ENCODE measurements around the gene NFASC. TPM values are rescaled to one million over a fixed set of nuclear protein-coding genes. Genes with fewer than 3 reads are reported as not detected.

NFASC gene
- total RNA-seq, 2 donors from 2014 or later, result 0.21 to 0.65 TPM

DNA sequence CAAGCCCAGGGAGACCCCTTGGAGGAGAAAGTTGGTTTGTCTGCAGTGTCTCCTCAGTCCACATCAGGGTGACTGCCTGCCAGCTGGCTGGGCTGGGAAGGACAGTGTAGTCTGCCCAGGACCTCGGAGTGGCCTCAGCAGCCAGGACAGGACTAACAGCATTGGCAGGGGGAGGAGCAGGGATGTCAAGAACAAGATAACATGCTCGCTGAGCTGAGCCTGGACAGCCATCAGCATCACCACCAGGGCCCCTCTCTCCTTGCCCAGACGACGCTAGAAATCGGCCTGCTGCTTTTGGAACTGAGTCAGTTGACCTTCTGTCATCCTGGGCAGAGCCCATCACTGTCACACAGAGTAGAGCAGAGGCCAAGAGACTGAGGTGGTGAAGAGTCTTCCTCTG lies 88.7 kb downstream of the NFASC start:
- H3K27me3 Mint-ChIP-seq, result peaks cover 45% of the 10 kb centered on the region
- no peak overlapping the region for H3K27ac Mint-ChIP-seq
- H3K4me3 Mint-ChIP-seq, result no peak overlapping the region
- no peaks in the 10 kb centered on the region for H3K9me3 Mint-ChIP-seq
- no peaks in the 10 kb centered on the region for H3K4me1 Mint-ChIP-seq
- no peaks in the 10 kb centered on the region for H3K36me3 Mint-ChIP-seq (ENCODE audit: low read depth)
- ATAC-seq (replicated peaks), result no peak

DNA sequence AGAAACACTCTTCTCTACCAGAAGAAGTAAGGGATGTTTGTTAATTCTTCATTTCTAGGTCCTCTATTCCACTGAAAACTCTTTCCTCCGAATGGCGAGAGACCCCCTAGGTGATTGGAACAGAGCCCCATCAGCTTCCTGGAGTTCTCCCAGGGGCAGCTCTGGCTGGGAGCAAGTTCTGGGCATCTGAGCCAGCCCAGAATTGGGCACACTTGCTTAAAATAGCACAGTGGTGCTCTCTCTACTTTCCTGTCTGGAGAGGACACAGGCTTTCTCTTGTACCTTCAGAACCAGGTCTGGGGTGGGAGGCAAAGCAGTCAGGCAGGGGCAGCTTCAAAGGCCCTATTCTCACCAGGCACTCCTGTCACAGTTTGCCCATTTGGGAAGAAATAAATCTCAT lies 89.2 kb downstream of the NFASC start:
- peaks cover 42% of the 10 kb centered on the region for H3K27me3 Mint-ChIP-seq

GRCh38 chr1:204960306-204961125 lies 89.9 kb downstream of the NFASC start:
- H3K36me3 Mint-ChIP-seq (ENCODE audit: low read depth), result no peaks in the 10 kb centered on the region
- ATAC-seq (replicated peaks), result no peak
- no peaks in the 10 kb centered on the region for H3K9me3 Mint-ChIP-seq
- peaks cover 37% of the 10 kb centered on the region for H3K27me3 Mint-ChIP-seq
- no peak overlapping the region for H3K4me3 Mint-ChIP-seq
- H3K4me1 Mint-ChIP-seq, result no peaks in the 10 kb centered on the region
- no peak overlapping the region for H3K27ac Mint-ChIP-seq

More for the DNA sequence above, 89.2 kb downstream of the NFASC start:
- Mint-ChIP-seq H3K4me3 (no peak overlapping the region), H3K9me3 (no peaks in the 10 kb centered on the region), H3K27ac (no peak overlapping the region), H3K4me1 (no peaks in the 10 kb centered on the region), H3K36me3 (ENCODE audit: low read depth) (no peaks in the 10 kb centered on the region)
- no peak for ATAC-seq (replicated peaks)

DNA sequence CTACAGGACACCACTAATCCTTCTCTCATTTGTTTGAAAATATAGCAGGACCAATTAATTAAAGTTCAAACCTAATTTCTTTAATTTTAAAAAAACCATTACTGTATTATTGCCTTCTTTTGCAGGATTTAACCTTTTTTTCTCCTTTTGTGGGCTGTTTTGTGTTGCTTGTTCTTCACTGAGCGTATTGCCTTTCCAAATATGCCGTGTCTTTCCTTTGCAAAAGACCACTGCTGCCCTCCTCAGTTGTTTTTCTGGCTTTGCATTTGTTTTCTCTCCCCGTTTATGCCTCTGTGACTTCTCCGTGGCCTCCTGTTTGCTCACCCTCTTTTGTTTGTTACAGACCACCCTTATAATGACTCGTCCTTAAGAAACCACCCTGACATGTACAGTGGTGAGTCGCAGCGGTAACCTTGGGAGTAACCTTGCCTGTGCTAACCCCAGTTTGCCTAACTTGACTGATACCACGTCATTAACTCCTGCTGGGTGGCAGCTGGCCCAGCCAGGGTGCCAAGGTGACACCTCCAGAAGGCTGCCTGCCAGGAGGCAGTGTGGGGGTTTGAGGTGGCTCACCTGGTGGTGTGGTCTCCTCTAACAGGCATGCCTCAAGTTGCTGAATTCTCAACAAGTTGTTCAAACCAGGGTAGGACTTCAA lies 91.2 kb downstream of the NFASC start:
- Mint-ChIP-seq H3K4me1 (no peaks in the 10 kb centered on the region), H3K27me3 (peaks cover 31% of the 10 kb centered on the region), H3K36me3 (ENCODE audit: low read depth) (no peaks in the 10 kb centered on the region), H3K4me3 (no peak overlapping the region), H3K9me3 (no peaks in the 10 kb centered on the region), H3K27ac (no peak overlapping the region)
- ATAC-seq (replicated peaks), result no peak

GRCh38 chr1:204962742-204963632 lies 92.3 kb downstream of the NFASC start:
- no peak overlapping the region for H3K4me3 Mint-ChIP-seq
- H3K9me3 Mint-ChIP-seq, result no peaks in the 10 kb centered on the region
- no peak for ATAC-seq (replicated peaks)
- H3K4me1 Mint-ChIP-seq, result no peaks in the 10 kb centered on the region
- no peak overlapping the region for H3K27ac Mint-ChIP-seq
- peaks cover 26% of the 10 kb centered on the region for H3K27me3 Mint-ChIP-seq
- H3K36me3 Mint-ChIP-seq (ENCODE audit: low read depth), result no peaks in the 10 kb centered on the region

DNA sequence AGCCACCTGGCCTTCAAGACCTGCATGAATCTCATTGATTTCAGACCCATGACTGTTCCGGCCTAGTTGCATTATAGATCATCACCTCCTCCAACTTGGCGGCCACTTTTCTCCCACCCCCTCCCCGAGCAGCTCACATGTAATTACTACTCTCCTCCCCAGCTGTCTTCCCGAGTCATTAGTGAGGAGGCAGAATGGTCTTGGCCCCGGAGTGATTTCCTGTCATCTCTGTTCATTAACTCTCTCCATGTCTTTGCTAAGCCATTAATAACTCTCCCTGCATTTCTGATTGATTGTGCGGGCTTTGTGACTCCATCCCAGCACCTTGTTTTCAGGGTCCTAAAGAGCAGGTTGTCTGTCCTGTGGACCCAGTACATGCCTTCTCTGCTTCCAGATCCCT lies 96.8 kb downstream of the NFASC start:
- H3K27ac Mint-ChIP-seq, result no peak overlapping the region
- ATAC-seq (replicated peaks), result no peak
- H3K36me3 Mint-ChIP-seq (ENCODE audit: low read depth), result no peaks in the 10 kb centered on the region
- peaks cover 20% of the 10 kb centered on the region for H3K27me3 Mint-ChIP-seq
- H3K4me1 Mint-ChIP-seq, result no peaks in the 10 kb centered on the region
- no peak overlapping the region for H3K4me3 Mint-ChIP-seq
- no peaks in the 10 kb centered on the region for H3K9me3 Mint-ChIP-seq

DNA sequence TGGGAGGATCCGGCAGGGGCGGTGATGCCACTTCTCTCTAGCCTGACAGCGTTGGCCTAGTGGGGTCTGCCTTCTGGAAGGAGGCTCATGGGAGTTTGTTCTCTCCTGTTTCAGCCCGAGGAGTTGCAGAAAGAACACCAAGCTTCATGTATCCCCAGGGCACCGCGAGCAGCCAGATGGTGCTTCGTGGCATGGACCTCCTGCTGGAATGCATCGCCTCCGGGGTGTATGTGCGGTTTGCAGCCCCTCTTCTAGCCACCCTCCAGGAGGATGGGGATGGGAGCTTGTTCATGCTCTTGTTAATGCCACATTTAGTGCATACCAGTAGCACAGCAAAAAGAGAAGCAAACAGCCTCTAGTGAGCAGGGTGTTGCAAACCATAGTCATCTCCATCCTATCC lies 97.5 kb downstream of the NFASC start:
- Mint-ChIP-seq H3K36me3 (ENCODE audit: low read depth) (no peaks in the 10 kb centered on the region), H3K4me3 (no peak overlapping the region), H3K4me1 (no peaks in the 10 kb centered on the region), H3K9me3 (no peaks in the 10 kb centered on the region), H3K27me3 (peaks cover 20% of the 10 kb centered on the region), H3K27ac (no peak overlapping the region)
- no peak for ATAC-seq (replicated peaks)

DNA sequence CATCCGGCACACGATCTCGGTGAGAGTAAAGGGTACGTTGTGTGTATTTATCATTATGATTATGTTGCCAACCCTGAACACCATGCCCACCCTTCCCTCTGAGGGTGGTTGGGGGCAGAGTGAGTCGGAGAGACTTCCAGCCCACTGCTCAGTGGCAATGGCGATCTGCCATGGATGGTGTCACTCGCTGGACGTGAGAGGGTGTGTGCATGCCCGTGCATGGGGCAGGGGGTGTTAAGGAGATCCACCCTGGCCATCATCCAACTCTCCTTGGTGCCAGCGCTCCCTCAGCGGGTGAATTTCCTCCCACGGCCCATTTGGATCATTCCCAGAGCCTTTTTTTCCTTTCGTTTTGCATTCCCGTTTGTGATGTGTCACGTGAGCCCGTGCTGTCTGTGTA lies 98.3 kb downstream of the NFASC start:
- peaks cover 27% of the 10 kb centered on the region for H3K27me3 Mint-ChIP-seq
- no peaks in the 10 kb centered on the region for H3K9me3 Mint-ChIP-seq
- no peak overlapping the region for H3K27ac Mint-ChIP-seq
- no peak for ATAC-seq (replicated peaks)
- H3K4me1 Mint-ChIP-seq, result no peaks in the 10 kb centered on the region
- no peaks in the 10 kb centered on the region for H3K36me3 Mint-ChIP-seq (ENCODE audit: low read depth)
- H3K4me3 Mint-ChIP-seq, result no peak overlapping the region

DNA sequence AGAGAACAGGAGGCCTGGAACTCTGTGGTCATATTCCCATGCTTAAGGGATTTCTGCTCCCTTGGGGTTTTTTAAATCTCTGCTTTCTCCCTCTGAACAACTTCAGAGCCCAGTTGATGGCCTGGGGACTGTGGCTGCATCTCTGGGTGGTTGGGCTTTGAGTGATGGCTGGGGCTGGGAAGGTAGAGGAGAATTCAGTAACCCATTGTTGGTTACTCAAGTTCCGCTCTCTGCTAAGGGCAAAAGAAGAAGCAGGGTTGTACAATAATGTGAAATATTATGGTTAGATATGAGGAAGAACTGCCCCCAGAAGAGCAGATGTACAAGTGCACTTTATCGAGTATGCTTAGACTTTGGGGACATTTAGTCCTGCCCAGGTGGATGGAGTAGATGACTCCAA lies 100.3 kb downstream of the NFASC start:
- ATAC-seq (replicated peaks), result no peak
- no peak overlapping the region for H3K4me3 Mint-ChIP-seq
- peaks cover 29% of the 10 kb centered on the region for H3K27me3 Mint-ChIP-seq
- H3K4me1 Mint-ChIP-seq, result no peaks in the 10 kb centered on the region
- no peaks in the 10 kb centered on the region for H3K36me3 Mint-ChIP-seq (ENCODE audit: low read depth)
- no peak overlapping the region for H3K27ac Mint-ChIP-seq
- no peaks in the 10 kb centered on the region for H3K9me3 Mint-ChIP-seq

DNA sequence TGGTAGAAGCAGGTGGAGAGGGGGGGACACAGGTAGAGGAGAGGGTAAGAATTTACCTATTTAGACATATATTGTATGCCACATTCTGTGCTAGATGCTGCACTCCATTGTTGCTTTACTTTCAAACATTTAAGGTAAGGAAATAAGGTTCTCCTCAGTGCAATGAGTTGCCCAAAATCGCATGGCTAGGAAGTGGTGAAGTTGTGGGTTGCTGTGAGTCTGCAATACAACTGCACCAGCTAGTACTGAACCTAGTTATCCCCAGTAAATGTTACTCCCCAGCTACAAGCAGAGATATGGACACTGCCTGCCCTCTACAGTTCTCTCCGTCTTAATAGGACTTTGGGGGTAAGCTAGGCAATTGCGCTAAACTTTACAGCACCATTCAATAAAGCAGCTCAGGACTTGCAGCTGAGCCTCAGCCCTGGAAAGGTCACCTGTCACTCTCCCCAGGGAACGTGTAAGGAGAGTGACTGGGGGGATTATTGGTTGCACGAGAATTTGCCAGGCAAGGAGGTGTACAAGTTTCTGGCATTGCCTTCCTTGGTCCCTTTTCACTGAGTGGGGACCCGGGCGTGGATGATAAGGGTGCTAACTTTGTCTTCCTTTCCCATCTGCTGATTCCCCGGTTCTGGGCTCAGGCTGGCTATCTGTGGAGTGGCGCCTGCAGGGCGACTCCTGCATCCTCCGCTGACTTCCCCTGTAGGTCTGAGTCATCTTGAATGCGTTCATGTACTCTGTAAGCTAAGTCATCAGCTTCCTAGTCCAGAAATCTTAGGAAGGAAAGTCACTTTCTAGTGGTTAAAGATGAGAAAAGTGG lies 101.1 kb downstream of the NFASC start:
- H3K27ac Mint-ChIP-seq, result no peak overlapping the region
- no peaks in the 10 kb centered on the region for H3K36me3 Mint-ChIP-seq (ENCODE audit: low read depth)
- H3K4me1 Mint-ChIP-seq, result no peaks in the 10 kb centered on the region
- H3K27me3 Mint-ChIP-seq, result peaks cover 28% of the 10 kb centered on the region
- no peak for ATAC-seq (replicated peaks)
- H3K9me3 Mint-ChIP-seq, result no peaks in the 10 kb centered on the region
- no peak overlapping the region for H3K4me3 Mint-ChIP-seq

DNA sequence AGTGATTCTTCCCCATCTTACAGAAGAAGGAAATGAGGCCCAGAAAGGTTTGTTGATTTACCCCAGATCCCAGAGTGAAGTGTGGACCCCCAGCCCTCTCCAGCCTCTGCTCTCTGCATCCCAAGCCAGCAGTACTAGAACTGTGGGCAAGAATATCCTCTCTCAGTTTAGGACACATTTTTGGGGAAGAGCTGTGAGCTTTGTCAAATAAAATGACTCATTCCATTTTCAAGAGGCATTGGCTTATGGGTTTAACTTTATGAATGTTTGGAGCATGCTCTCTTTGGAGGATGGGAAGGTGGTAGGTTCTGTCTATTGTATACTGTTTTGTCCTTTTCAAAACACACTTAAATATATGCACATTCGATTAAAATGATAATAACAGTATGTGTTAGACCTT lies 101.8 kb downstream of the NFASC start:
- no peaks in the 10 kb centered on the region for H3K9me3 Mint-ChIP-seq
- no peak overlapping the region for H3K4me3 Mint-ChIP-seq
- H3K27ac Mint-ChIP-seq, result no peak overlapping the region
- H3K36me3 Mint-ChIP-seq (ENCODE audit: low read depth), result no peaks in the 10 kb centered on the region
- no peak for ATAC-seq (replicated peaks)
- peaks cover 29% of the 10 kb centered on the region for H3K27me3 Mint-ChIP-seq
- no peaks in the 10 kb centered on the region for H3K4me1 Mint-ChIP-seq

DNA sequence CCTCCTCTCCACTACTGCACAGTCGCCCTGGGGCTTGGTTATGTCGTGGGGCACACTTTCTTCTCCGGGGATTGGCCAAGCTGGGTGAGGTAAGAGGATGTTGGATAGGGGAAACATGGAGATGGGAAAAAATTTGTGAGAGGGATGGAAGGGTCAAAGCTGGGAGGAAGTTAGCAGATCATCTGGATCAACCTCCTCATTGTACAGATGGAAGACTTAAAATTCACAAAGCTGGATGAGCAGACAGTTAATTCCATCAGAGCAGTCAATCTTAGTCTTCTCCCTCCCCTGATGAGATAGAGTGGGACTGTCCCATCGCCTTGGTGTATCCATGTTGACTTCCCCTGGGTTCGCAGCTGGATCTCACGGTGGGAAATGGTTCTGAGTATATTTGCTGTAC lies 102.8 kb downstream of the NFASC start:
- no peaks in the 10 kb centered on the region for H3K9me3 Mint-ChIP-seq
- no peak overlapping the region for H3K4me3 Mint-ChIP-seq
- H3K4me1 Mint-ChIP-seq, result no peaks in the 10 kb centered on the region
- H3K27ac Mint-ChIP-seq, result no peak overlapping the region
- H3K36me3 Mint-ChIP-seq (ENCODE audit: low read depth), result no peaks in the 10 kb centered on the region
- H3K27me3 Mint-ChIP-seq, result peaks cover 34% of the 10 kb centered on the region
- ATAC-seq (replicated peaks), result no peak

GRCh38 chr1:204974327-204974726 lies 103.7 kb downstream of the NFASC start:
- H3K9me3 Mint-ChIP-seq, result no peaks in the 10 kb centered on the region
- no peaks in the 10 kb centered on the region for H3K36me3 Mint-ChIP-seq (ENCODE audit: low read depth)
- no peaks in the 10 kb centered on the region for H3K4me1 Mint-ChIP-seq
- H3K27me3 Mint-ChIP-seq, result peaks cover 35% of the 10 kb centered on the region
- ATAC-seq (replicated peaks), result no peak
- H3K4me3 Mint-ChIP-seq, result no peak overlapping the region
- H3K27ac Mint-ChIP-seq, result no peak overlapping the region

DNA sequence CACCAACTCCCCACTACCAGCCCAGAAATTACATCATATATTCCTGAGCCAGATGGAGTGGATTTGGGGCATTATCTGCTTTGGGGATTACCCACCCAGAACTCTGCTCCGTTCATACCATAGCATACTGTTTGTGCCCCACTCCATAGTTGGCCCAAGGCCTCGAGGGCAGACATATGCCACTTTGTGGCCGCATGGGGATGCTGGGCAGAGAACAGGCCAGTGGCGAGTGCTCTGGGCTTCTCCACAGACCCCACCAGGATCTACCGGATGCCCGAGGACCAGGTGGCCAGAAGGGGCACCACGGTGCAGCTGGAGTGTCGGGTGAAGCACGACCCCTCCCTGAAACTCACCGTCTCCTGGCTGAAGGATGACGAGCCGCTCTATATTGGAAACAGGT lies 104.4 kb downstream of the NFASC start:
- Mint-ChIP-seq H3K27ac (no peak overlapping the region), H3K36me3 (ENCODE audit: low read depth) (no peaks in the 10 kb centered on the region), H3K4me3 (no peak overlapping the region), H3K27me3 (peaks cover 35% of the 10 kb centered on the region), H3K4me1 (no peaks in the 10 kb centered on the region), H3K9me3 (no peaks in the 10 kb centered on the region)
- ATAC-seq (replicated peaks), result no peak
